H9 (cell line): ENCODE measurements around the gene LRMDA. TPM values are rescaled to one million over a fixed set of nuclear protein-coding genes. Genes with fewer than 3 reads are reported as not detected.

Experiments used
- DNase-seq: peaks from one replicate; pipeline ENCODE4 v3.0.0-alpha.2; 2017
- H2AFZ ChIP-seq: one replicate; pipeline ENCODE4 v1.6.1; 2013; ENCODE audit warnings: mild to moderate bottlenecking, low read length, control low read depth, moderate library complexity
- H2AK5ac ChIP-seq: 2 replicates; pipeline ENCODE4 v1.6.1; 2013; ENCODE audit warnings: low read length, control low read depth, mixed read lengths; ENCODE audit not compliant: insufficient read length
- H2BK120ac ChIP-seq: one replicate; pipeline ENCODE4 v1.6.1; 2013; ENCODE audit warnings: low read depth, mild to moderate bottlenecking, low read length, control low read depth, inconsistent platforms; ENCODE audit not compliant: poor library complexity, severe bottlenecking
- H2BK12ac ChIP-seq: 2 replicates; pipeline ENCODE4 v1.6.1; 2013; ENCODE audit warnings: low read length, control low read depth, mixed read lengths, low read depth; ENCODE audit not compliant: insufficient read length
- H2BK15ac ChIP-seq: 2 replicates; pipeline ENCODE4 v1.6.1; 2013; ENCODE audit warnings: low read depth, low read length, control low read depth
- H2BK20ac ChIP-seq: one replicate; pipeline ENCODE4 v1.6.1; 2013; ENCODE audit warnings: low read depth, mild to moderate bottlenecking, low read length, control low read depth, inconsistent platforms; ENCODE audit not compliant: poor library complexity, severe bottlenecking
- H2BK5ac ChIP-seq: 2 replicates; pipeline ENCODE4 v1.6.1; 2013; ENCODE audit warnings: low read length, control low read depth, mixed read lengths; ENCODE audit not compliant: insufficient read length
- H3K14ac ChIP-seq: 2 replicates; pipeline ENCODE4 v1.6.1; 2013; ENCODE audit warnings: low read length, control low read depth; ENCODE audit not compliant: insufficient read depth
- H3K18ac ChIP-seq: 2 replicates; pipeline ENCODE4 v1.6.1; 2013; ENCODE audit warnings: low read depth, mild to moderate bottlenecking, mixed read lengths, low read length, control low read depth; ENCODE audit not compliant: insufficient read length
- H3K23ac ChIP-seq: 2 replicates; pipeline ENCODE4 v1.6.1; 2013; ENCODE audit warnings: low read length, control low read depth, mixed read lengths, low read depth; ENCODE audit not compliant: insufficient read length
- H3K23me2 ChIP-seq: 2 replicates; pipeline ENCODE4 v1.6.1; 2013; ENCODE audit warnings: low read depth, mild to moderate bottlenecking, mixed read lengths, low read length, control low read depth; ENCODE audit not compliant: insufficient read length, poor library complexity, severe bottlenecking
- H3K27ac ChIP-seq: 2 replicates; pipeline ENCODE4 v1.5.1; 2013; ENCODE audit warnings: low read length, control low read depth, mixed read lengths, low read depth; ENCODE audit not compliant: insufficient read length
- H3K27me3 ChIP-seq: 2 replicates; pipeline ENCODE4 v1.6.1; 2013; ENCODE audit warnings: low read length, control low read depth, inconsistent platforms; ENCODE audit not compliant: insufficient read depth
- H3K4ac ChIP-seq: 2 replicates; pipeline ENCODE4 v1.6.1; 2013; ENCODE audit warnings: low read depth, mild to moderate bottlenecking, control low read depth, inconsistent platforms, low read length, moderate library complexity
- H3K4me1 ChIP-seq: 2 replicates; pipeline ENCODE4 v1.6.1; 2013; ENCODE audit warnings: low read length, control low read depth, inconsistent platforms; ENCODE audit not compliant: insufficient read depth
- H3K4me2 ChIP-seq: 2 replicates; pipeline ENCODE4 v1.6.1; 2013; ENCODE audit warnings: low read length, control low read depth, mixed read lengths; ENCODE audit not compliant: insufficient read length, insufficient read depth
- H3K56ac ChIP-seq: 2 replicates; pipeline ENCODE4 v1.6.1; 2013; ENCODE audit warnings: low read depth, mild to moderate bottlenecking, mixed read lengths, low read length, control low read depth; ENCODE audit not compliant: insufficient read length
- H3K79me1 ChIP-seq: 2 replicates; pipeline ENCODE4 v1.6.1; 2013; ENCODE audit warnings: low read depth, mild to moderate bottlenecking, moderate library complexity, low read length, control low read depth, inconsistent platforms; ENCODE audit not compliant: insufficient read depth, poor library complexity, severe bottlenecking
- H3K79me2 ChIP-seq: 2 replicates; pipeline ENCODE4 v1.6.1; 2013; ENCODE audit warnings: low read length, control low read depth, inconsistent platforms; ENCODE audit not compliant: insufficient read depth
- H3K9ac ChIP-seq: 2 replicates; pipeline ENCODE4 v1.6.1; 2013; ENCODE audit warnings: low read length, control low read depth, mixed read lengths; ENCODE audit not compliant: insufficient read length; ENCODE audit errors: extremely low read depth
- H3K9me3 ChIP-seq: one replicate; pipeline ENCODE4 v1.6.1; 2013; ENCODE audit warnings: low read depth, low read length, inconsistent platforms; ENCODE audit not compliant: control insufficient read depth
- H3T11ph ChIP-seq: one replicate; pipeline ENCODE4 v1.6.1; 2013; ENCODE audit warnings: mild to moderate bottlenecking, low read length, control low read depth, inconsistent platforms
- H4K20me1 ChIP-seq: one replicate; pipeline ENCODE4 v1.6.1; 2013; ENCODE audit not compliant: control insufficient read depth, insufficient read length, insufficient read depth
- H4K5ac ChIP-seq: 2 replicates; pipeline ENCODE4 v1.6.1; 2013; ENCODE audit warnings: low read depth, mild to moderate bottlenecking, mixed read lengths, low read length, control low read depth; ENCODE audit not compliant: insufficient read length
- H4K8ac ChIP-seq: replicated peaks from 2 replicates; pipeline ENCODE4 v1.6.1; 2013; ENCODE audit warnings: low read length, control low read depth, mixed read lengths, low read depth; ENCODE audit not compliant: insufficient read length
- H4K91ac ChIP-seq: 2 replicates; pipeline ENCODE4 v1.6.1; 2013; ENCODE audit warnings: low read depth, mild to moderate bottlenecking, moderate library complexity, mixed read lengths, low read length, control low read depth; ENCODE audit not compliant: insufficient read length
- H3K27ac Mint-ChIP-seq, 3 experiments: 2 replicates in 2 of 3; 3 replicates in 1 of 3; pipeline ENCODE4 v1.8.0; 2020 to 2021; ENCODE audit warnings: mixed read lengths in 3 of 3, mild to moderate bottlenecking in 1 of 3, moderate library complexity in 1 of 3
- H3K27me3 Mint-ChIP-seq: 2 replicates; pipeline ENCODE4 v1.8.0; 2021; ENCODE audit warnings: low read depth, mild to moderate bottlenecking, moderate library complexity, mixed read lengths
- H3K36me3 Mint-ChIP-seq, 3 experiments: 2 replicates in 2 of 3; 3 replicates in 1 of 3; pipeline ENCODE4 v1.8.0; 2020 to 2021; ENCODE audit warnings: low read depth in 3 of 3, mixed read lengths in 3 of 3; ENCODE audit not compliant: insufficient read depth in 1 of 3
- H3K4me1 Mint-ChIP-seq, 2 experiments: 2 replicates each; pipeline ENCODE4 v1.8.0; 2020; ENCODE audit warnings: mixed read lengths in 2 of 2
- H3K4me3 Mint-ChIP-seq, 2 experiments: 2 replicates in 1 of 2; 3 replicates in 1 of 2; pipeline ENCODE4 v1.8.0; 2020 to 2021; ENCODE audit warnings: mild to moderate bottlenecking in 2 of 2, mixed read lengths in 2 of 2, moderate library complexity in 1 of 2
- H3K9me3 Mint-ChIP-seq, 2 experiments: 2 replicates in 1 of 2; 3 replicates in 1 of 2; pipeline ENCODE4 v1.8.0; 2020; ENCODE audit warnings: mild to moderate bottlenecking in 2 of 2, mixed read lengths in 2 of 2, moderate library complexity in 1 of 2
- total RNA-seq: library from RNA; stranded (reverse); gene quantifications from 2 replicates; pipeline ENCODE4 v1.2.1, GENCODE V29; 2021
- TF ChIP-seq, protein P1 (sequence below): fragments of 200-600 bp; sonication (generic); conservative IDR thresholded peaks from 3 replicates; pipeline ENCODE4 v1.8.0; 2021; ENCODE audit warnings: antibody characterized with exemption, mild to moderate bottlenecking

The LRMDA gene
- total RNA-seq, 1 experiment from 2014 or later = 1.8 TPM

DNA sequence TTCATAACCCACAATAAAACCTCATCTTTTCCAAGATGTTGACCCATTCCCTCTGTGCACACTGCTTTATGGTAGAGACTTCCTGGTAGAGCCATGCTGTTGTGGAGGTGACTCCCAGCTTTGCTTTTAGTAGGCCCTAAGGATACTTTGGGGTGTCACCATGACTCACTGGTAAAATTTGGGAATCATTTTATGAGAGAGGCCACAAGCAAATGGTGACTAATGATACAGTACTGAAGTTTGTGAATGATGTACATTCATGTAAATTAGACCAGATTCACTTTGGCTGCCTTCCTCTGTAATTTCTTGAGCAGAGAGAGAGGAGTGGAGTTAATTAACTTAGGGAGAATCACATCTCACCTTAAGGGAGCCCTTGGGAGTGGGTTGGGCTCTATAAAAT is 686.5 kb downstream of the LRMDA start:
- H3K79me2 ChIP-seq = no peaks in the 10 kb centered on the region
- no peak overlapping the region for H3K4ac ChIP-seq
- H2BK120ac ChIP-seq = no peak overlapping the region
- no peak for DNase-seq
- no peak overlapping the region for H3K14ac ChIP-seq
- H2BK12ac ChIP-seq = no peak overlapping the region
- no peaks in the 10 kb centered on the region for H3K27me3 ChIP-seq
- no peak overlapping the region for H3K27ac ChIP-seq
- no peaks in the 10 kb centered on the region for H3K23me2 ChIP-seq
- no peak overlapping the region for H2AK5ac ChIP-seq
- Mint-ChIP-seq H3K4me1 (peaks cover 2 to 12% of the 10 kb centered on the region in 2 experiments), H3K4me3 (no peak overlapping the region), H3K9me3 (no peaks in the 10 kb centered on the region), H3K27me3 (peaks cover 13% of the 10 kb centered on the region), H3K27ac (no peak overlapping the region), H3K36me3 (no peaks in the 10 kb centered on the region; a peak in 1 of 7 replicates)
- TF ChIP-seq, protein P1, sequence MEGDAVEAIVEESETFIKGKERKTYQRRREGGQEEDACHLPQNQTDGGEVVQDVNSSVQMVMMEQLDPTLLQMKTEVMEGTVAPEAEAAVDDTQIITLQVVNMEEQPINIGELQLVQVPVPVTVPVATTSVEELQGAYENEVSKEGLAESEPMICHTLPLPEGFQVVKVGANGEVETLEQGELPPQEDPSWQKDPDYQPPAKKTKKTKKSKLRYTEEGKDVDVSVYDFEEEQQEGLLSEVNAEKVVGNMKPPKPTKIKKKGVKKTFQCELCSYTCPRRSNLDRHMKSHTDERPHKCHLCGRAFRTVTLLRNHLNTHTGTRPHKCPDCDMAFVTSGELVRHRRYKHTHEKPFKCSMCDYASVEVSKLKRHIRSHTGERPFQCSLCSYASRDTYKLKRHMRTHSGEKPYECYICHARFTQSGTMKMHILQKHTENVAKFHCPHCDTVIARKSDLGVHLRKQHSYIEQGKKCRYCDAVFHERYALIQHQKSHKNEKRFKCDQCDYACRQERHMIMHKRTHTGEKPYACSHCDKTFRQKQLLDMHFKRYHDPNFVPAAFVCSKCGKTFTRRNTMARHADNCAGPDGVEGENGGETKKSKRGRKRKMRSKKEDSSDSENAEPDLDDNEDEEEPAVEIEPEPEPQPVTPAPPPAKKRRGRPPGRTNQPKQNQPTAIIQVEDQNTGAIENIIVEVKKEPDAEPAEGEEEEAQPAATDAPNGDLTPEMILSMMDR = no peak
- no peaks in the 10 kb centered on the region for H4K20me1 ChIP-seq
- H4K91ac ChIP-seq = no peak overlapping the region
- H2AFZ ChIP-seq = no peak overlapping the region
- H2BK20ac ChIP-seq = no peak overlapping the region
- H3K4me2 ChIP-seq = no peak overlapping the region
- no peak overlapping the region for H4K5ac ChIP-seq
- no peak overlapping the region for H4K8ac ChIP-seq
- no peak overlapping the region for H3T11ph ChIP-seq
- no peaks in the 10 kb centered on the region for H3K79me1 ChIP-seq
- no peaks in the 10 kb centered on the region for H3K4me1 ChIP-seq
- H3K9me3 ChIP-seq = no peaks in the 10 kb centered on the region
- H2BK15ac ChIP-seq = no peak overlapping the region
- H2BK5ac ChIP-seq = no peak overlapping the region
- H3K9ac ChIP-seq = no peak overlapping the region
- H3K56ac ChIP-seq = no peak overlapping the region
- H3K23ac ChIP-seq = no peak overlapping the region
- no peak overlapping the region for H3K18ac ChIP-seq
